Measurements from ENCODE around the gene ZBTB3. TPM values are rescaled to one million over a fixed set of nuclear protein-coding genes. Genes with fewer than 3 reads are reported as not detected.

The ZBTB3 gene
- total and polyA plus RNA-seq, 9 of the 15 experiments (the other 6 are each of a cell fraction or from before 2014, with no cell fraction given), result 1.9 to 10.0 (median 4.9) TPM

- TF ChIP-seq NR2C2 (CRISPR knock-in tag; IDR thresholded peaks at IDR 0.05) (peak; percentile 88), NR2C2 (tag; IDR thresholded peaks at IDR 0.05) (peak; percentile 84), MITF (IDR thresholded peaks at IDR 0.05) (no peak), CAMTA2 (CRISPR knock-in tag; conservative IDR thresholded peaks at IDR 0.05) (peak; percentile 95), ZNF655 (CRISPR knock-in tag; IDR thresholded peaks at IDR 0.05) (no peak), GTF3C2 (IDR thresholded peaks at IDR 0.05; ENCODE audit: borderline replicate concordance, extremely low read depth, insufficient read length) (no peak), ZNF324 (CRISPR knock-in tag; IDR thresholded peaks at IDR 0.05) (no peak), NFATC3 (IDR thresholded peaks at IDR 0.05) (no peak), FUS (optimal IDR thresholded peaks at IDR 0.05; ENCODE audit: low read depth, low read length) (no peak), TEAD2 (tag; IDR thresholded peaks at IDR 0.05) (no peak), RBM34 (IDR thresholded peaks at IDR 0.05; ENCODE audit: borderline replicate concordance, insufficient read depth, low read length) (0 out of 2 replicates have a peak, but pooled peaks have one; percentile 12), POU5F1 (IDR thresholded peaks at IDR 0.05; ENCODE audit: borderline replicate concordance, low read depth, low read length, partially characterized antibody) (no peak), ZBTB5 (IDR thresholded peaks at IDR 0.05) (no peak), CBX5 (IDR thresholded peaks at IDR 0.05; ENCODE audit: borderline replicate concordance, low read depth) (0 out of 2 replicates have a peak, but pooled peaks have one; percentile 19), RAD21 (CRISPR knock-in tag; conservative IDR thresholded peaks at IDR 0.05 in 1 of 2, IDR thresholded peaks at IDR 0.05 in 1 of 2) (peak; percentile 28 to 52; a peak in 3 of 4 replicates), ATF7 (IDR thresholded peaks at IDR 0.05) (peak; percentile 91), ZNF3 (CRISPR knock-in tag; IDR thresholded peaks at IDR 0.05) (no peak), POLR2AphosphoS2 (IDR thresholded peaks at IDR 0.05; ENCODE audit: low read length) (peak; percentile 99), RBFOX2 (IDR thresholded peaks at IDR 0.05; ENCODE audit: low read depth, low read length) (peak; percentile 97), MBD2 (IDR thresholded peaks at IDR 0.05; ENCODE audit: borderline replicate concordance, low read depth) (peak; percentile 85), HLTF (IDR thresholded peaks at IDR 0.05) (peak; percentile 72; the same call in 1 of the 2 replicates), ZFX (CRISPR knock-in tag; IDR thresholded peaks at IDR 0.05) (peak; percentile 93)
Observed at GRCh38 chr11:62787005-62787759, 33.2 kb upstream of the ZBTB3 start, which contains the start of gene TMEM179B (continued).

Measured in K562 (cell line).